Measurements from ENCODE around the gene POLDIP2.
"Not testable (repeated sequence)": the region's sequence is repeated elsewhere in the genome, so short reads cannot be mapped to it uniquely, and the experiment has no call there.

The POLDIP2 gene

GRCh38 chr17:28363776-28364650, 6.7 kb upstream of the POLDIP2 start:
- DNase-seq: no peak

GRCh38 chr17:28363186-28363585, 5.9 kb upstream of the POLDIP2 start:
- no peak for DNase-seq

- no peak for DNase-seq
These were observed 522 bp upstream of the POLDIP2 start for GRCh38 chr17:28357901-28358197.

- no peak for DNase-seq
These were observed 7.1 kb downstream of the POLDIP2 start for GRCh38 chr17:28350271-28350670.

- DNase-seq: no peak
These were observed 8.3 kb downstream of the POLDIP2 start for GRCh38 chr17:28348979-28349378.

- DNase-seq: no peak
These were observed 10.0 kb downstream of the POLDIP2 start for GRCh38 chr17:28347261-28347891.

- DNase-seq: no peak
These were observed 10.5 kb downstream of the POLDIP2 start for GRCh38 chr17:28346746-28347246.

GRCh38 chr17:28346199-28346580, 11.1 kb downstream of the POLDIP2 start:
- DNase-seq: no peak

GRCh38 chr17:28345419-28346198, 11.7 kb downstream of the POLDIP2 start:
- DNase-seq: no peak

GRCh38 chr17:28344435-28344901, 12.9 kb downstream of the POLDIP2 start:
- no peak for DNase-seq

GRCh38 chr17:28344011-28344410, 13.3 kb downstream of the POLDIP2 start:
- DNase-seq: no peak

- peak; percentile 59 for DNase-seq
These were observed 13.8 kb downstream of the POLDIP2 start for GRCh38 chr17:28343491-28343932.

- DNase-seq: no peak
These were observed 15.0 kb downstream of the POLDIP2 start for GRCh38 chr17:28342313-28342712.

- DNase-seq: no peak
These were observed 15.8 kb downstream of the POLDIP2 start for GRCh38 chr17:28341516-28341915.

- no peak for DNase-seq
These were observed 17.0 kb downstream of the POLDIP2 start for GRCh38 chr17:28340374-28340773.

GRCh38 chr17:28339431-28339830, 17.9 kb downstream of the POLDIP2 start:
- DNase-seq: no peak

- DNase-seq: not testable (repeated sequence)
These were observed 18.5 kb downstream of the POLDIP2 start for GRCh38 chr17:28338769-28339212.

GRCh38 chr17:28338056-28338768, 19.1 kb downstream of the POLDIP2 start:
- DNase-seq: no peak

GRCh38 chr17:28335959-28336871, 21.1 kb downstream of the POLDIP2 start:
- peak; percentile 66 for DNase-seq

- peak; percentile 98 for DNase-seq
These were observed 21.9 kb downstream of the POLDIP2 start, which contains the start of the genes IFT20 and TNFAIP1 for GRCh38 chr17:28335201-28335958. TSS of gene IFT20 (minus strand) at chr17:28335472. CDS start at chr17:28331985, 3,487 bp downstream. TSS of gene TNFAIP1 (plus strand) at chr17:28335761. CDS start at chr17:28339522, 3,761 bp downstream.
